Measurements from ENCODE around the gene LDLR. TPM values are rescaled to one million over a fixed set of nuclear protein-coding genes. Genes with fewer than 3 reads are reported as not detected.
A peak's percentile ranks its signal among the peaks of the same experiment; 100 is the strongest.

The LDLR gene
- total RNA-seq, 4 donors from 2014 or later: 26.4 to 275 (median 109) TPM

- intact Hi-C loops (cut with DNase I; ENCODE audit: low total_unique reads) (loop anchor here (10.0 kb wide), 1 partner anchor 349 kb away; no protein-coding TSS in a partner anchor), in situ Hi-C loops (cut with MboI; ENCODE audit: low pct_ligation_motif_present in 1 of 4, low pct_unique_long_range_greater_than_20kb in 1 of 4, low sequenced_read_pairs in 3 of 4) (loop anchor here in 3 of 4 donors (10.0 to 25.0 kb wide), 2 partner anchors 159 to 167 kb away; no protein-coding TSS in a partner anchor)
- no peaks in the 10 kb centered on the region for H3K27me3 ChIP-seq
- H3K9me3 ChIP-seq: no peaks in the 10 kb centered on the region
- TF ChIP-seq POLR2A (IDR thresholded peaks at IDR 0.05) (no peak), EP300 (IDR thresholded peaks at IDR 0.05; ENCODE audit: low read depth) (no peak), POLR2AphosphoS5 (IDR thresholded peaks at IDR 0.05) (no peak), CTCF (IDR thresholded peaks at IDR 0.05) (no peak)
- H3K4me3 ChIP-seq: no peak overlapping the region
- WGBS, 2 donors (ENCODE audit: low coverage in 1 of 2): 96 to 100% methylated on average over 3 to 4 of the region's 4 CpGs
- H3K4me1 ChIP-seq: peaks cover 0 to 3% (median 0%) of the 10 kb centered on the region in 4 donors
- H3K36me3 ChIP-seq: peaks cover 0 to 10% (median 3%) of the 10 kb centered on the region in 4 donors
- no peak for DNase-seq
- no peak overlapping the region for H3K27ac ChIP-seq
Measured at GRCh38 chr19:11045536-11045935, 43.7 kb upstream of the LDLR start.

GRCh38 chr19:11046605-11047354 lies 42.5 kb upstream of the LDLR start:
- intact Hi-C loops (cut with DNase I; ENCODE audit: low total_unique reads) (loop anchor here (10.0 kb wide), 1 partner anchor 348 kb away; no protein-coding TSS in a partner anchor), in situ Hi-C loops (cut with MboI; ENCODE audit: low pct_ligation_motif_present in 1 of 4, low pct_unique_long_range_greater_than_20kb in 1 of 4, low sequenced_read_pairs in 3 of 4) (loop anchor here in 3 of 4 donors (10.0 to 25.0 kb wide), 2 partner anchors 158 to 166 kb away; no protein-coding TSS in a partner anchor)
- DNase-seq: no peak
- no peak overlapping the region for H3K27ac ChIP-seq
- WGBS, 2 donors (ENCODE audit: low coverage in 1 of 2): 89 to 97% methylated on average over 5 to 14 of the region's 14 CpGs
- no peaks in the 10 kb centered on the region for H3K9me3 ChIP-seq
- peaks cover 0 to 7% (median 0%) of the 10 kb centered on the region in 4 donors for H3K36me3 ChIP-seq
- peaks cover 0 to 3% (median 0%) of the 10 kb centered on the region in 4 donors for H3K4me1 ChIP-seq
- no peaks in the 10 kb centered on the region for H3K27me3 ChIP-seq
- H3K4me3 ChIP-seq: no peak overlapping the region
- no peak for TF ChIP-seq POLR2AphosphoS5 (IDR thresholded peaks at IDR 0.05)
- no peak for TF ChIP-seq EP300 (IDR thresholded peaks at IDR 0.05; ENCODE audit: low read depth)
- TF ChIP-seq CTCF (IDR thresholded peaks at IDR 0.05): no peak
- no peak for TF ChIP-seq POLR2A (IDR thresholded peaks at IDR 0.05)

GRCh38 chr19:11047866-11048265 lies 41.4 kb upstream of the LDLR start:
- Histone ChIP-seq H3K9me3 (no peaks in the 10 kb centered on the region), H3K4me1 (peaks cover 0 to 3% (median 0%) of the 10 kb centered on the region in 4 donors), H3K27ac (no peak overlapping the region), H3K36me3 (peaks cover 0 to 7% (median 0%) of the 10 kb centered on the region in 4 donors), H3K27me3 (no peaks in the 10 kb centered on the region), H3K4me3 (no peak overlapping the region)
- no peak for DNase-seq
- intact Hi-C loops (cut with DNase I; ENCODE audit: low total_unique reads) (loop anchor here (10.0 kb wide), 1 partner anchor 347 kb away; no protein-coding TSS in a partner anchor), in situ Hi-C loops (cut with MboI; ENCODE audit: low pct_ligation_motif_present in 1 of 4, low pct_unique_long_range_greater_than_20kb in 1 of 4, low sequenced_read_pairs in 3 of 4) (loop anchor here in 3 of 4 donors (10.0 to 25.0 kb wide), 2 partner anchors 157 to 164 kb away; no protein-coding TSS in a partner anchor)
- TF ChIP-seq POLR2A (IDR thresholded peaks at IDR 0.05): no peak
- TF ChIP-seq EP300 (IDR thresholded peaks at IDR 0.05; ENCODE audit: low read depth): no peak
- no peak for TF ChIP-seq POLR2AphosphoS5 (IDR thresholded peaks at IDR 0.05)
- no peak for TF ChIP-seq CTCF (IDR thresholded peaks at IDR 0.05)
- WGBS, 2 donors (ENCODE audit: low coverage in 1 of 2): 89 to 95% methylated on average over 4 of the region's 4 CpGs

- H3K9me3 ChIP-seq: no peaks in the 10 kb centered on the region
- intact Hi-C loops (cut with DNase I; ENCODE audit: low total_unique reads) (no loop called here), in situ Hi-C loops (cut with MboI; ENCODE audit: low pct_ligation_motif_present in 1 of 4, low pct_unique_long_range_greater_than_20kb in 1 of 4, low sequenced_read_pairs in 3 of 4) (no loop called here)
- peak overlapping the region in 1 of 4 donors; percentile 21 for H3K27ac ChIP-seq
- H3K27me3 ChIP-seq: no peaks in the 10 kb centered on the region
- H3K4me3 ChIP-seq: no peak overlapping the region
- H3K4me1 ChIP-seq: peaks cover 0 to 3% (median 0%) of the 10 kb centered on the region in 4 donors
- no peak for DNase-seq
- TF ChIP-seq CTCF (IDR thresholded peaks at IDR 0.05) (no peak), POLR2A (IDR thresholded peaks at IDR 0.05) (no peak), EP300 (IDR thresholded peaks at IDR 0.05; ENCODE audit: low read depth) (no peak), POLR2AphosphoS5 (IDR thresholded peaks at IDR 0.05) (no peak)
- H3K36me3 ChIP-seq: no peaks in the 10 kb centered on the region
- 97% methylated on average over 4 of the region's 9 CpGs; no CpG with 5 or more reads in 1 of the 2 donors for WGBS, 2 donors (ENCODE audit: low coverage in 1 of 2)
Measured at GRCh38 chr19:11050323-11051114, 38.7 kb upstream of the LDLR start.

Data from transverse colon (tissue), 4 donors.